SHP77 treated with DMSO at 0.1 percent for 48 hours (cell line): Measurements from ENCODE around the gene IL18BP.

Source experiments
- DNase-seq: peaks from one replicate; lab custom pipeline; 2025; lab: John Stamatoyannopoulos, UW

The IL18BP gene

DNA sequence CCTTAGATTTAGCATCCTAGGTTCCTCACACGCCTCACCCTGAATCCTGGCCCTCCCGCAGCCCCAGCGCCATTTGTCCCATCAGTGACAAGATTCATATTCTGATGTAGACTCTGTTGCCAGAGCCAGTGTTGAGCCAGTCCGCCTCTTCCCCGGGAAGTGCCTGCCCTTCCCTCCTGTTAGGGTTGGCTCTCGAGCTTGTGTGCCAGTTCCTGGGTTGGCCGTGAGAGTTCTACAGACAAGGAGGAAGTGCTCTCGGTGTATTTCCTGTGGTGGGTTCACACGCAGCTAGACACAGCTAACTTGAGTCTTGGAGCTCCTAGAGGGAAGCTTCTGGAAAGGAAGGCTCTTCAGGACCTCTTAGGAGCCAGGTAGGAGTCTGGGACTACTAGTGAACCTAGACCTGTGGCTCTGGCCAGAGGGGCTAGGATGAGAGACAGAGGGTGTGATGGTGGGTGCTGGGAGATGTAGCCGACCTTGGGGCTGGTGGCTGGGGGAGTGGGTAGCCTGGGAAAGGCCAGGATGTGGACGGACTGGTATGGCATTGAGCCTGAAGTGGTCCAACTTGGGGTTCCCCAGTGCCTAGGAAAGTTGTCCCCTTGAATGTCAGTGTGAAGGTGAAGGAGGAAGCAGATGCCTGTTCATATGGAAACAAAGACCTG lies at the start of gene IL18BP:
TSS of gene IL18BP (plus strand) at position 261 of the 662 bp plus-strand sequence. CDS start 1,076 bp downstream, outside the sequence.
- no peak for DNase-seq

DNA sequence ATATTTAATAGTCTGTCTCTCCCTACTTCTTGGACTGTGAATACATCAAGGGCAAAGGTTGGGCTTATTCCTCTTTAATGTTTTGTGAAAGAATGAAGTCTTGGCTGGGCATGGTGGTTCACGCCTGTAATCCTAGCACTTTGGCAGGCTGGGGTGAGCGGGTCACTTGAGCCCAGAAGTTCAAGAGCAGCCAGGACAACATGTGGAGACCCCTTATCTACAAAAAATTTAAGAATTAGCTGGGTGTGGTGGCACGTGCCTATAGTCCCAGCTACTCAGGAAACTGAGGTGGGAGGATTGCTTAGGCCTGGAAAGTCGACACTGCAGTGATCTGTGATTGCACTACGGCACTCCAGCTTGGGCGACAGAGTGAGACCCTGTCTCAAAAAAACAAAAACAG lies 49.7 kb upstream of the IL18BP start:
- no peak for DNase-seq

DNA sequence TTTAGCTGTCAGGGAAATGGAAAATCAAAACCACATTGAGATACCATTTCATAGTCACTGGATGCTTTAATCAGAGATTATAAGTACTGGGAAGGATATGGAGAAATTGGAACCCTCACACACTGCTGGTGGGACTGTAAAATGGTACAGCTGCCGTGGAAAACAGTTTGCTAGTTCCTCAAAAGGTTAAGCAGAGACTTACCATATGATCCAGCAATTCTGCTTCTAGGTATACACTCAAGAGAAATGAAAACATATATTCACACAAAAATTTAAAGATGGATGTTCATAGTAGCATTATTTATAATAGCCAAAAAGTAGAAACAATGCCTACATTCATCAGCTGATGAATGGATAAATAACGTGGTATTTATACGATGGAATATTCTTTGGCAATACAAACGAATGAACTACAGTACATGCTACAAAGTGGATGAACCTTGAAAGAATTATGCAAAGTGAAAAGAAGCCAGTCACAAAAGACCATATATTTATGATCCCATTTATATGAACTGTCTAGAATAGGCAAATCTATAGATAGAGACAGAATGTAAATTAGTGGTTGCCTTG lies 46.9 kb upstream of the IL18BP start:
- no peak for DNase-seq

DNA sequence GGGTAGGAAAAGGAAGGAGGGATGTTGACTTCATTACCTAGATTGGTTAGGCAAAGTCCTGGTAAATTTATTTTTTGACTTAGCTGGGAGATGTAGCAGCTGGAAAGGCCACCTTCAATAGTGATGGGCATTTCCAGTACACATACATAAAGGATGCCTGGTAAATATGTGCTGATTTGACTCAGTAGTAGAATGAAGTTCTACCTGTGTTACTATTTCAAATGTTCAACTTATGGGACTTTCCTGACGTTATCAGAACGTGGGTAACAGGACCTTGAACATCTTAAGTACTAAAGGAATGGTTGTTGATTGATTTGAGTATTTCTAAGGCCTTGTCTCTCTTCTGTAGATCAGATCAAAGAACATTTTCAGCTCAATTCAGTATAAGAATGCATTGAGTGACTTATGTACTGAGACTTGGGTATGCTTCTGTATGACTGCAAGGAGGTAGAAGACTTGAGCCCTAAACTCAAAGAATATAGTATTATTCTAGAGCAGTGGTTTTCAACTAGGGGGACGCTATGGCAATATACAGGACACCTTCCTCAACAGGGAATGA lies 42.7 kb upstream of the IL18BP start:
- DNase-seq: no peak

DNA sequence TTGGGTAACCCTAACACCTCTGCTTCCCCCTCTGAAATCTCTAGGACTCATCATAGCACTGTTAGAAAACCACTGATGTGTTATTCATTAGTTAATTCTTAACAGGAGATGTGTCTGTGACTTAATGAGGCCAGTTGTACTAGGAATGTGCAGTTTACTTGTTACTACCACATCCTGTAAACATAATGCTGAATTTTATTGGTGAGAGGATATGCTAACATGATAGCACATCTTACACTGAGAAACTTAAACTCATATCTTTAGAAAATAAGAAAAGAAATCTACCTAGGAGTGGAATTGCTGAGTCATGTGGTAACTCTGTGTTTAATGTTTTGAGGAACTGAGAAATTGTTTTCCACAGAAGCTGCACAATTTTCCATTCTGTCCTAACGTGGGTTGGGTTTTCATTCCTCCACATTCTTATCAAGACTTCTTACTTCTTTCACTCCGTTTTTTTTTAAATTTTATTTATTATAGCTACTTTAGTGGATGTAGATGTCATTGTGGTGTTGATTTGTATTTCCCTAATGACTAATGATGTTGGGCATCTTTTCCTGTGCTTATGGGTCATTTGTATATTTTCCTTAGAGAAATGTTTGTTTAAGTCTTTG lies 36.2 kb upstream of the IL18BP start:
- DNase-seq: no peak

DNA sequence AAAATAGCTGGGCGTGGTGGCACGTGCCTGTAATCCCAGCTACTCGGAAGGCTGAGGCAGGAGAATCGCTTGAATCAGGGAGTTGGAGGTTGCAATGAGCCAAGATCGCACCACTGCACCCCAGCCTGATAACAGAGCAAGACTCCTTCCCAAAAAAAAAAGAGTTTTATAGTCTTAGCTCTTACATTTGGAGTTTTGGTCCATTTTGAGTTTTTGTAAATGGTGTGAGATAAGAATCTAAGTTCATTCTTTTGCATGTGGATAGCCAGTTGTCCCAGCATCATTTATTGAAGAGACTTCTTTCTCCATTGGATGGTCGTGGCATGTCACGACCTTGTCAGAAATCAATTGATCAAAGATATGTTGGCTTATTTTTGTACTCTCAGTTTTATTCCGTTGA lies 35.2 kb upstream of the IL18BP start:
- no peak for DNase-seq

DNA sequence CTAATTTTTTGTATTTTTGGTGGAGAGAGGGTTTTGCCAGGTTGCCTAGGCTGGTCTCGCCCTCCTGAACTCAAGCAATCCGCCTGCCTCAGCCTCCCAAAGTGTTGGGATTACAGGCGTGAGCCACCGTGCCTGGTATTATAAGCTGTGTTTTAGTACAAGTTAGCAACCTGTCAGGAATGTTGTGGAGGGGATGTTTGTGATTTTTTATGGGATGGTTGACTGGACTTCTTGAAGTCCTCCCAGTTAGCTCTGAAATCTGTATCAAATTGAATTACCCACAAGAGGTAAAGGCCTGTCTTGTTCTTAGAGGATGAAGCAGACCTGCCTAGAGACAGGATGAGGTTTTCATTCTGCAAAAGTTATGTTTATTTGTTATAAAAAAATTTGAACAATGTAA lies 34.1 kb upstream of the IL18BP start:
- no peak for DNase-seq

DNA sequence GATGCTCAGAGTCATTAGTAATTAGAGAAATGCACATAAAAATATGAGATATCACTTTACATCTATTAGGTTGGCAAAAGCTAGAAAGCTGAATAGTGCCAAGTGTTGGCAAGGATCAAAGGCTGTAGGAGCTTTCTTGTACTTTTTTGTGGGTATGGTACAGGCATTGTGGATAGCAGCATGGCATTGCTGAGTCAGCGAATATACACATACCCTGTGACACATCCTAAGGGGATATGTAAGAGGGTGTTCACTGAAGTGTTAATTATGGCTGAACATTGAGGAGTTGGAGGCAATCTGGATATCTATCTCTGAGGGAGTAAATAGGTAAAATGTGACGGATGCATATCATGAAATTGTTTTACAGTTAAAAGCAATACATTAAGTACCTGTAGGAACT lies 27.0 kb upstream of the IL18BP start:
- DNase-seq: no peak

DNA sequence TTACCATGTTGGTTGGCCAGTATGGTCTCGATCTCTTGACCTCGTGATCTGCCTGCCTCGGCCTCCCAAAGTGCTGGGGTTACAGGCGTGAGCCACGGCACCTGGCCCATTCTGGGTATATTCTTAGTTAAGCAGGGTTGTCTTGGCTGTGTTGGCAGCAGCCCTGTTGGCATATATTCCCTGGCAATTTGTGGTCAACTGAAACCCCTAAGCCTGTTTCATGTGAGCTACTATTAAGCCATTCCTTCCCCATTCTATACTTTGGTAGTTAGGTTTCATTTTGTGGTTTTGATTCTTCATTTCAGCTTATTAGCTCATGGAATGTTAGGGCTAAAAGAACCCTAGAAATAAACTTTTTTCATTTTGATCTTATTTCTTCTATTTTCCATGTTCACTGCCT lies 22.2 kb upstream of the IL18BP start:
- no peak for DNase-seq

DNA sequence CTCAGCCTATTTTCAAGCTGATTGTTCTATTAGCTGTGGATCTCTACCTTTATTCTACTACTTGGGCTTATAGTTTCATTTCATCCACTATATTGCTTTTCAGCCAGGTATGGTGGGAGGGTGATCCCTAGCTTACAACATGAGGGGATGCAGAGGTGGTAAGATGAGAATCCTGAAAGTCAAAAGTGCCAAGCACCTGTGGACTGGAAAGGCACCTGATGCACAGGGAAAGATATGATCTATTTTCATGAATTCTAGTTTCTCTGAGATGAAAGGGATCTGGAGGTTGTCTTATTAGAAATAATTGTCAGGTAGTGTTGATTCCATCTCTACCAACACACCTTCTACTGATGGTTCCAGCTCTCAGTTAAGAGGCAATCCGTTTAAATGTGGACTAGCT lies 21.6 kb upstream of the IL18BP start:
- DNase-seq: no peak

DNA sequence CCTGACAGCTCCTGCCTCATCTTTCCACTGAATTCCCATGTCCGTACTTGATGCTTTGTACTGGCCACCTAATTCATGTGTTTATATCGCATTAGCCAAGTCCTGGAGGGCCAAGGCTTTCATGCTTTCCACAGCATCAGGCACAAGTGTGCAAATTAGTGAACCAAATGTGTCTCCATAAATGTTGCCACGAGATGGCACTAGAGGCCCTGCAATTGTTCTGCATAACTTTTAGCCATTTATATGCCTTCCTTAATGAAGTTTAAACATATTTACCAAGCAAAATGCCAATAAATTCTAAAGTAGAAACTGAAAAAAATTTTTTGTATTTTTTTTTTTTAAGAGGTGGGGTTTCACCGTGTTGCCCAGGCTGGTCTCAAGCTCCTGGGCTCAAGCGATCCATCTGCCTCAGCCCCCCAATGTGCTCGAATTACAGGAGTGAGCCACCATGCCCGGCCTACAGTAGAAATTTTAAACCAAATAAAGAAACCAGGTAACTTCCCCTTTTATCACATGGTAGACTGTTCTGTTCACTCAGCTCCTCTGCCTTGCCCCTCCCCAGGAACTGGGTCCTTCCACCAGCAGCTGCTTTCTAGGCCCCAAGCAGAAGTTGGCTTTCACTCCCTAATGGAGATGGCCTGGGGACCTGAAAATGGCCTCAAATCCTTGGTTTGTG lies 20.8 kb upstream of the IL18BP start:
- DNase-seq: no peak

DNA sequence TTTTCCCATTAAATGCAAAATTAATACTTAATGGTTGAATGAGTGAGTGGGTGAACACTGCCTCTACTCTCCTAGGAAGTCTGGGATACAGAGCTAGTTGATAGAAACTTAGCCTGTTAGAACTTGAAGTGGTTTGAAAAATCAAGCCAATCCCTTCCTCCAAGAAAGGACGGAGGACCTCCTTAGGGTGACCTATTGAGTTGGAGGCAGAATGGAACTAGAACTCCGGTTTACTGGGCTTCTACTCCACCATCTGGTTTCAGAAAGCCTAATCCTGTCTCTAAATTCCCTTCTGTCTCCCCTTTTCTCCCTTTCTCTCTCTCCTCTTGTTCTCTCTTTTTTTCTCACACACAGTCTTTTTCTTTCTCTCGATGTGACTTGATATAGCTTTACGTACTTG lies 19.6 kb upstream of the IL18BP start:
- DNase-seq: no peak

DNA sequence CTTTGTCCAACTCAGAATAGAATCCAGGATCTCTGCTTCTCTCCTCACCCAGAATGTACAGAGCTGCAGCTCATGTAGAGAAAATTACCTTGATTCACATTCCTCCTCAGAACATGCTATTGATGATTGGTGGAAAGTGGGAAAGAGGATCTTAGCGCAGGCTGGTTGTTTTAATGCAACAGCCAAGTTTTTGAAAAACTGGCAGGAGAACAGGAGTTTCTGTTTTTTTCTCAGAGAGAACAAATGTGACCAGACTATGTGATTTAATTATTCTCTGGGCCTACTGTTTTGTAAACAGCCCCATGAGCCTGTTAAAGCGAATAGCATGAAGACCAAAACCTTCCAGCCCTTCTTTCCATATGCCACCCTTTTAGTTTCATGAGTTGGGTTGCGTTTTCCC lies 19.1 kb upstream of the IL18BP start:
- no peak for DNase-seq

DNA sequence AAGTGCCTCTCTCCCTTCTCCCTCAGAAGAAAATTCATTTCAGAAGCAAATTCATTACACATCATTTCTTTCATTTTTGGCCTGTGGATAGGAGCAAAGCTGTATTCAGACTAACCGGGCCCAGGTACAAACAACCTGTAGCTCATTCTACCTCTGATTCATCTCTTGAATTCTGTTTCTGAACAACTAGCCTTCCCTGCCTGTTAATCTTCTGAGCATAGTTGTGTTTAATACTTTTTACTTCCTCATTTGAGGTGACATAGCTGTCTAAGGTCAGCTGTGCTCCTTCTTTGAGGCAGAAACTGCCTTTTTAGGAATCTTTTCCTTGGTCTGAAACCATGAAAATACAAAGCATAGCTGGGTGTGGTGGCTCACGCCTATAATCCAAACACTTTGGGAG lies 12.6 kb upstream of the IL18BP start:
- no peak for DNase-seq

DNA sequence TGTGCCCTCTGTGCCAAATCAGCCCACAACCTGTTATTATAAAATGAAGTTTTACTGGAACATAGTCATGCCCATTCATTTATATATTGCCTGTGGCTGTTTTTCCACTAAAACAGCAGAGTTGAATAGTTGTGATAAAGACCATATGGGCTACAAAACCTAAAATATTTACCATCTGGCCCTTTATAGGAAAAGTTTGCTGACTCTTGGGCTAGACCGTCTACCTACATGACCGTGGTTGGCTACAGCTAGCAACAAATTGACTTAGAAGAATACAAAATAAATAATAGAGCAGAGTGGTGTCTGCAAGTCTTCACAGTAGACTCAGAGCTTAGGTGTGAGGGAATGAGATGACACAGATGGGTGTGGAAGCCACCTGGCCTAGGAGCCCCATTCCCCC lies 11.2 kb upstream of the IL18BP start:
- no peak for DNase-seq

DNA sequence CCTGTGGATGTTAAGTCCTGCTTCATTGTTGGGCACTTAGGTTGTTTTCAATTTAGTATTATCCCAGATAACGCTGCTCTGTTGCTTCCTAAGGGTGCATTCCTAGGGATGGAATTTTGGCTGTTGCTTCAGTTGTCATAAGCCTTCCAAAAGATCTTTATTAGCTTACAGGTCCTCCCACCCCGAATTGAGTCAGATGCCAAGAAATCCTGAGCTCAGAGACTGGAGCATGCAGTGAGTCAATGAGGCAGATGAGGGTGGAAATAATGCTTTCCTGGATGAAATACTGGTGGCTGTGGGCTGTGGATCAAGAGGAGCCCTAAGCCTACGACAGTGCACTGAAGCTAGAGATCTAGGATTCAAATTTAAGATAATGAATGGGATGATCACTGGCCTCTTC lies 10.7 kb upstream of the IL18BP start:
- no peak for DNase-seq

DNA sequence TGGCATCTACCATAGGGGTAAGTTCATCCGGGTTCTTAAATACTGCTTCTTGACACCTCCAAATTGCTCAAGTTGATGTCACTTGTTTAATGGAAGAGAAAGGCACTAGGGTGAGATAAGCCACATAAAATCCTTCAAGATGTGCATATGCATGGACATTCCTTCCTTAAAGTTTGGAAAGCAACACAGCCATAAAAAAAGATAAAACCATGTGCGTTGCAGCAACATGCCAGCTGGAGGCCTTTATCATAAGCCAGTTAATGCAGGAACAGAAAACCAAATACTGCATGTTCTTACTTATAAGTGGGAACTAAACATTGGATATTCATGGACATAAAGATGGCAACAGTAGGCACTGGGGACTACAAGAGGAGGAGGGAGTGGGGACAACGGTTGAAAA lies 8.0 kb upstream of the IL18BP start:
- DNase-seq: no peak

DNA sequence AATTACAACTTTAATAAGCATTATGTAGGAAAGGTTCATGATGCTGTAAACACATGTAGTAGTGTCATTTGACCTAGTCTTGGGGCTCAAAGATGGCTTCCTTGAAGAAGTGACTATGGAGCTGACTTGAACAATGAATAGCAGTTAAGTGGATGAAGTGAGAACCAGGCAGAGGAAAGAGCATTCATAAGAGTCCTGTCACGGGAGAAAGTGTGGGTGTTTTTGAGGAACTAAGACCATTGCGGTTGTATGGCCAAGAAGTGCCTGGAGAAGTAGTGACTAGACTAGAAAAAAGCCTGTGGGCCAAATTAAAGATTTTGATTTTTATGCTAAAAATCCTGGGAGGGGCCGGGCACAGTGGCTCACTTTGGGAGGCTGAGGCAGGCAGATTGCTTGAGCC lies 7.2 kb upstream of the IL18BP start:
- DNase-seq: no peak

DNA sequence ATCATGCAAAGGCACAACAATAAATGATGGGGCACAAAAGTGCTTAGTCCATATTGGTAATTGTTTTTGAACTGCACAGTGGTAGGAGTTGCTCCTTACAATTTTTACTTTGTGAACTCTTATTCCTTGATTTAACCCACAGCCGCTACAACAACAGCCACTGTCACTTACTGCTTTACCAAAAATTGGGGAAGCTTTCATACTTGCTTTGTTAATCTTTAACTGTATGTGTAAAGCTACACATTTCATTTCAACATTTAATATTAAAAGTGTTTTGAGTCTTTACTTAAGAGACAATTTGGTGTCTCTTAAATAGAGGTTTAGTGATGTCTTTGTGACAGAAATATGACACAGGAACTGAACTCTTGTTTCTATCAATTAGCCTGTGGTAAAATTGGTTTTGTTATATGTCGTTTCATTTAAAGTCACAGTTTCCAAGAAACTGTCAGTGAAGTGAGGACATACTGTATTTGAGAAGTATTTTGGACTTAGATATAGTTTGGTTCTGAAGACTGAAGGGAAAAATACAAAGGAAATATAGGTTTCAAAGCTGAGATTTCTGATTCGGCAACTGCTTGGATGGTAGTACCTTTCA lies 6.5 kb upstream of the IL18BP start:
- no peak for DNase-seq

DNA sequence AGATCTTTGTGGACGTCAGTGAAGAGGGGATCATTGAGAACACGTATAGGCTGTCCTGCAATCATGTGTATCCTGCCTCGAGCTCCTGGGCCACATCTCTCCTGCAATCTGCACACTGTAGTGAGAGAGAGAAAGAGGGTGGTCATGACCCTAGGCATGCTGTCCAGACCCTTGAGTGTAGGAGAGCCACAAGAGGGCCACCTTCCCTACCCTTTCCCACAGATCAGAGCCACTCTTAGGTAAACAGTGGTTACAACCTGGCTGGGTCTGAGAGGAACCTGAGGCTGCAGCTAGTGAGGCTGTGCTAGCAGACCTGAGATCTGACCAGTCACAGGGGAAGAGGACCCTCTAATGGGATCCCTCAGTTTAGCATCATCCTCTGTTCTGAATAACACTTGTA lies 3.9 kb upstream of the IL18BP start:
- DNase-seq: no peak

DNA sequence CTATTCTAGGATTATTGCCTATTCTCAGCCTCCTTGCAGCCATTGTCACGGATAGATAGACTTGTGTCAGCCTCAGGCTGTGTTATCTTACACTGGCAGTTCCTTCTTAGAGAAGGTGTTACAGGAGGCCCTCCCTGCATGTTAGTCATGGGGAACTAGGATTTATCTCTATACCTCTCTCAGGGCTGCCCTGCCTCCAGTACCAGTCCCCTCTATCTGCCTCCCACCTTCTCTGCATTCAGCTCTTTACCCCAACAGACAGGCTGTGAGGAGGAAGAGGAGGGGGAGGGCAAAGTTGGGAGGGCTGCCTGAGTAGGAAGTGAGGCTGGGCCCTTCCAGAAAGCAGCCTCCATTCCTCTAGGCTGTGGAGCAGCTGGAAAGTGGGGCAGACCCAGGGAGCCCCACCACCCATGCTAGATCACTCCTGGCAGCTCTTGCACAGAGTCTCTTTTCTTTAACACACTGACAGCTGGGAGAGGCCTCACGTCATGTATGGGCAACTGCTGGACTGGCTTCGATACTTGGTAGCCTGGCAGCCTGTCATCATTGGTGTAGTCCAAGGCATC lies 2.9 kb upstream of the IL18BP start:
- no peak for DNase-seq

DNA sequence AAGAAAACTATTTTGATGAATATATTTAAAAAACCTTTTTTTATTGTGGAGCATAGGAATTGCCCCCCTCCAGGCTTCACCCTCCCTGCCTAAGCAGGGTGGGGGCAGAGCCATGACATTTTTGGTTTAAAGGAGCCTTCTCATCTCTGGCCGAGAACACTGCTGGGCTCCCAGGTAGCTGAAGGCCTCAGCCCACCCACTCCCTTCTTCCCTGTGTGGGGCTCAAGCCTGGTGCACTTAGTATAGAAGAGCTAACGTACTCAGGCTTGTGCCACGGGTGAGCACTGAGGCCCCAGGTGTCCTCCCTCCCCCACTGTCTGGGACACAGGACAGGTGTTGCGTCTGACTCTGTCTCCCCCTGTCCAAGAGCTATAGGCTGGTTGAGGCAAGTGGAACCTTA lies 2.2 kb upstream of the IL18BP start:
- DNase-seq: no peak
